SH-SY5Y (cell line): ENCODE measurements around the gene GORAB.

Experiments
- GATA2 ChIP-seq: IDR thresholded peaks from 2 replicates; pipeline ENCODE4 v1.6.1; 2011; ENCODE audit warnings: mild to moderate bottlenecking, low read depth, low read length
- GATA3 ChIP-seq: IDR thresholded peaks from 2 replicates; pipeline ENCODE4 v1.6.1; 2011; ENCODE audit warnings: low read depth, mild to moderate bottlenecking, low read length, moderate library complexity

DNA sequence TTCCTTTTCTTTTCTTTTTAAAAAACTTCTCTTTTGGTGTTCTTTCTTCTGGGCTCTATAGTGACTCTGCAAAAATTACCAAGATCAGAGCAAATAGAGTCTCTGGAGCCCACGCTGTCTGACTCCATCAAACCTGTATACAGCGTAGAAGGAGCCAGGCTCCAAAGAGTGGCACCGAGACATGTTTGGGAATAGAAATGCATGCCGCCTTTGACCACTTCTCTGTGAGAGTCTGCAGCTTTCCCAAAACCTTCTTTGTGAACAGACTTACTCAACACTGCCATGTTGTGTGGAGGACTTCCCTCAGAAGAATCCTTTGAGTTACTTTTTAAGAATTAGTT, 55.3 kb downstream of the GORAB start:
- TF ChIP-seq GATA3 (no peak), GATA2 (no peak)
